ENCODE data around the gene NELFA. TPM values are rescaled to one million over a fixed set of nuclear protein-coding genes. Genes with fewer than 3 reads are reported as not detected.

Gene NELFA
- total RNA-seq, 4 donors from 2014 or later, result 22.0 to 80.4 (median 31.8) TPM

DNA sequence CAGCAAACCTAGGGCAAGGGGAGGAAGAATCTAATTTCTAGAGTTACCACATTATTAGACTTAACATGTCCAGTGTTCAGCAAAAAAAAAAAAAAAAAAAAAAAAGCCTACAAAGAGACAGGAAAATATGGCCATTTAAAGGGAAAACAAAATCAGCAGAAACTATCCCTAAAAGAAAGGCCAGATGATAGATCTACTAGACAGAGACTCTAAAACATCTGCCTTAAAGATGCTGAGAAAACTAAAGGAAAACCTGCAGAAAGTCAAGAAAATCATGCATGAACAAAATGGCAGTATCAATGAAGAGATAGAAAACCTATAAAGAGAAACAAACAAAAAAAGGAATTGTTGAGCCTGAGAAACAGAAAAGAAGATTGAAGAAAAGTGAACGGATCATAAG, 43.8 kb downstream of the NELFA start:
- Histone ChIP-seq H3K9me3 (no peaks in the 10 kb centered on the region), H3K36me3 (peaks cover 0 to 17% (median 7%) of the 10 kb centered on the region in 4 donors), H3K4me3 (no peak overlapping the region), H3K4me1 (no peaks in the 10 kb centered on the region), H3K27me3 (no peaks in the 10 kb centered on the region), H3K27ac (no peak overlapping the region)
- 96 to 100% methylated on average over 1 of the region's 1 CpG for WGBS, 2 donors (ENCODE audit: low coverage in 1 of 2)
- TF ChIP-seq POLR2AphosphoS5 (IDR thresholded peaks at IDR 0.05) (no peak), CTCF (IDR thresholded peaks at IDR 0.05) (no peak)
- in situ Hi-C loops (cut with MboI; ENCODE audit: low pct_ligation_motif_present in 1 of 4, low pct_unique_long_range_greater_than_20kb in 1 of 4, low sequenced_read_pairs in 3 of 4), result loop anchor here in 1 of 4 donors (25.0 kb wide), 1 partner anchor 222 kb away; no protein-coding TSS in a partner anchor
- no peak for DNase-seq
- intact Hi-C loops (cut with DNase I; ENCODE audit: low total_unique reads), result no loop called here

DNA sequence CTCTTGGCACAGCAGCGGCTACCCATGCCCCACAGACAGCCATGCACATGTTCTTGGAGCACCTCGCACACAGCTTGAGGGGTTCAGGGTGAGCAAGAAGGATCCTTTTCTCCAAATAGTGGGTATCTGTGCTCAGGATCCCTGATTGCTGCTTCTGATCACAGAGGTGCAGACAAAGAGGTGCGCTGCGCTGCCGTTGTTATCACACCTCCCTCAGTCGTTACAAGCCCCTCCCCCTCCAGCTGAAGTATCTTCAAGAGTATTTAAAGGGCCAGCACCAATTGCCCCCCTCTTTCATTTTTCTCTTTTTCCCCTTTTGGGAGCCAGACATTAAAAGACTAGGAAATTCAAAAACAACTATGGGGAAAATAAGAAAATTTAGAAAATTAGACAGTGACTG, 44.3 kb downstream of the NELFA start:
- TF ChIP-seq CTCF (IDR thresholded peaks at IDR 0.05) (no peak), EP300 (IDR thresholded peaks at IDR 0.05; ENCODE audit: low read depth) (no peak), POLR2A (IDR thresholded peaks at IDR 0.05) (no peak), POLR2AphosphoS5 (IDR thresholded peaks at IDR 0.05) (no peak)
- H3K27me3 ChIP-seq, result no peaks in the 10 kb centered on the region
- intact Hi-C loops (cut with DNase I; ENCODE audit: low total_unique reads), result no loop called here
- H3K4me1 ChIP-seq, result no peaks in the 10 kb centered on the region
- no peak overlapping the region for H3K27ac ChIP-seq
- no peaks in the 10 kb centered on the region for H3K9me3 ChIP-seq
- H3K36me3 ChIP-seq, result peaks cover 0 to 17% (median 7%) of the 10 kb centered on the region in 4 donors
- H3K4me3 ChIP-seq, result no peak overlapping the region
- DNase-seq, result no peak
- WGBS, 2 donors (ENCODE audit: low coverage in 1 of 2), result 70 to 73% methylated on average over 5 to 6 of the region's 6 CpGs
- in situ Hi-C loops (cut with MboI; ENCODE audit: low pct_ligation_motif_present in 1 of 4, low pct_unique_long_range_greater_than_20kb in 1 of 4, low sequenced_read_pairs in 3 of 4), result loop anchor here in 1 of 4 donors (25.0 kb wide), 1 partner anchor 223 kb away; no protein-coding TSS in a partner anchor

DNA sequence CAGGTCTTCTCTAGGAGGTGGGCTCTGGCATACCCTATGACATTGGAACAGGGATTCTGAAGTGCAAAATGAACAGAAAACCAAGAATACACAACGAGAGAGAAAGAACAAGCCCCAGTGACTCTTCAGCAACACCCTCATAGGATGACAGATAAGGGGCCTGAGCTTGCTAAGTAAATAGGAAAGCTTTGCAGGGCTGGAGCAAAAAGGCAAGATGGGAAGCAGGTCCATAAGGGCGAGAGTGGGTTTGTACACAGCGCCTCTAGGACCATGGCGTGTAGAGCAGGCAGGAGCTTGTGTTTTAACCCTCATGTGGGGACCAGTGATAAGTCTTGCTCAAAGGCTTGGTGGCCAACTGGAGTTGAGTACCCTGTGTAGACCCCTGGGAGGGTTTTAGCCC, 45.8 kb downstream of the NELFA start:
- intact Hi-C loops (cut with DNase I; ENCODE audit: low total_unique reads), result no loop called here
- H3K4me1 ChIP-seq, result no peaks in the 10 kb centered on the region
- H3K9me3 ChIP-seq, result no peaks in the 10 kb centered on the region
- no peak overlapping the region for H3K4me3 ChIP-seq
- TF ChIP-seq POLR2A (IDR thresholded peaks at IDR 0.05) (no peak), CTCF (IDR thresholded peaks at IDR 0.05) (no peak), EP300 (IDR thresholded peaks at IDR 0.05; ENCODE audit: low read depth) (no peak), POLR2AphosphoS5 (IDR thresholded peaks at IDR 0.05) (no peak)
- DNase-seq, result no peak
- in situ Hi-C loops (cut with MboI; ENCODE audit: low pct_ligation_motif_present in 1 of 4, low pct_unique_long_range_greater_than_20kb in 1 of 4, low sequenced_read_pairs in 3 of 4), result loop anchor here in 1 of 4 donors (25.0 kb wide), 1 partner anchor 224 kb away; no protein-coding TSS in a partner anchor
- 67 to 96% methylated on average over 1 to 4 of the region's 4 CpGs for WGBS, 2 donors (ENCODE audit: low coverage in 1 of 2)
- H3K36me3 ChIP-seq, result peaks cover 0 to 27% (median 5%) of the 10 kb centered on the region in 4 donors
- H3K27me3 ChIP-seq, result no peaks in the 10 kb centered on the region
- H3K27ac ChIP-seq, result no peak overlapping the region

DNA sequence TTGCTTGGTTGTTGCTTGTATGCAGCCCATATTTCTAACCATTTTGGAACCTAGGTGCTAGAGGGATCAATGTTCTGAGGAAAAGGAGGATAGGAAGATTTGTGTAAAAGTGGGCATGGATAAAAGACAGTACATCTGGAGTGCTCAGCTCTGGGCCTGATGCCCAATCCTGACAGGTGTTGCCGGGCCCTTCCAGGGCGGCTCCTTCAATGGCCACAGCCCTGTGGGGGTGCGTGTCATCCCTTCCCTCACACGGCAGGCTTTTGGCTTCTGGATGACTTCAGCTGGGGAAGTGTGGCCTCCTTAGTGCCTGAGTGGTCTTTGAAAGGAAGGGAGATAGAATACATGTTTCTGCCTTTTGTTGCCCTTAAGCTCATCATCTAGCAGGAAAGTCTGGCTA, 47.2 kb downstream of the NELFA start:
- H3K4me1 ChIP-seq, result no peaks in the 10 kb centered on the region
- no peak for DNase-seq
- intact Hi-C loops (cut with DNase I; ENCODE audit: low total_unique reads) (no loop called here), in situ Hi-C loops (cut with MboI; ENCODE audit: low pct_ligation_motif_present in 1 of 4, low pct_unique_long_range_greater_than_20kb in 1 of 4, low sequenced_read_pairs in 3 of 4) (loop anchor here in 1 of 4 donors (25.0 kb wide), 1 partner anchor 226 kb away; no protein-coding TSS in a partner anchor)
- no peaks in the 10 kb centered on the region for H3K27me3 ChIP-seq
- TF ChIP-seq CTCF (IDR thresholded peaks at IDR 0.05) (no peak), POLR2A (IDR thresholded peaks at IDR 0.05) (no peak), EP300 (IDR thresholded peaks at IDR 0.05; ENCODE audit: low read depth) (no peak), POLR2AphosphoS5 (IDR thresholded peaks at IDR 0.05) (no peak)
- no peak overlapping the region for H3K27ac ChIP-seq
- no peak overlapping the region for H3K4me3 ChIP-seq
- peaks cover 0 to 32% (median 5%) of the 10 kb centered on the region in 4 donors for H3K36me3 ChIP-seq
- no peaks in the 10 kb centered on the region for H3K9me3 ChIP-seq
- 70% methylated on average over 2 to 4 of the region's 4 CpGs for WGBS, 2 donors (ENCODE audit: low coverage in 1 of 2)

All from transverse colon (tissue), 4 donors.